Lower leg skin (tissue), 3 donors: ENCODE results near the gene STRBP.

ENCODE experiments used
- CTCF ChIP-seq, 3 donors: fragments of 450-650 bp; IDR thresholded peaks; one replicate each; pipeline ENCODE4 v1.5.1; 2016; ENCODE audit warnings: antibody characterized with exemption in 3 of 3, mild to moderate bottlenecking in 3 of 3, moderate library complexity in 2 of 3
- POLR2A ChIP-seq, 2 donors: fragments of 450-650 bp; IDR thresholded peaks; one replicate each; pipeline ENCODE4 v1.6.1; 2016 to 2017; ENCODE audit warnings: antibody characterized with exemption in 2 of 2, mild to moderate bottlenecking in 1 of 2, moderate library complexity in 1 of 2

- no peak for TF ChIP-seq CTCF (IDR thresholded peaks at IDR 0.05)
- no peak for TF ChIP-seq POLR2A (IDR thresholded peaks at IDR 0.05)
Measured at GRCh38 chr9:123211081-123211480, 57.3 kb downstream of the STRBP start.
